Ectodermal cell (in vitro differentiated cells): ENCODE results near the gene EXD3.

Source experiments
- H3K27ac ChIP-seq: 2 replicates; pipeline ENCODE4 v1.7.0; 2013; ENCODE audit warnings: mild to moderate bottlenecking, low read depth, low read length; ENCODE audit not compliant: insufficient read depth, poor library complexity, severe bottlenecking
- H3K27me3 ChIP-seq: 2 replicates; pipeline ENCODE4 v1.7.0; 2013; ENCODE audit warnings: mild to moderate bottlenecking, low read length; ENCODE audit not compliant: insufficient read depth, control insufficient read depth, poor library complexity, severe bottlenecking
- H3K36me3 ChIP-seq: one replicate; pipeline ENCODE4 v1.7.0; 2013; ENCODE audit warnings: low read length; ENCODE audit not compliant: control insufficient read depth, insufficient read depth
- H3K4me1 ChIP-seq: one replicate; pipeline ENCODE4 v1.7.0; 2013; ENCODE audit warnings: low read length; ENCODE audit not compliant: control insufficient read depth, insufficient read depth
- H3K4me3 ChIP-seq: 2 replicates; pipeline ENCODE4 v1.7.0; 2013; ENCODE audit warnings: low read depth, low read length, control low read depth; ENCODE audit not compliant: insufficient read depth
- H3K9me3 ChIP-seq: 2 replicates; pipeline ENCODE4 v1.7.0; 2013; ENCODE audit warnings: mild to moderate bottlenecking, low read length, moderate library complexity; ENCODE audit not compliant: control insufficient read depth
- WGBS, 2 experiments: methylation state at CpG; one replicate each; pipeline ENCODE4 v1.1.7; 2013; ENCODE audit warnings: missing lambda C conversion rate in 2 of 2; 5-methylcytosine and 5-hydroxymethylcytosine counted together

Gene EXD3

GRCh38 chr9:137375321-137376058 lies 47.5 kb downstream of the EXD3 start:
- Histone ChIP-seq H3K36me3 (no peaks in the 10 kb centered on the region), H3K4me3 (no peak overlapping the region), H3K27ac (no peak overlapping the region), H3K27me3 (no peaks in the 10 kb centered on the region), H3K4me1 (peaks cover 16% of the 10 kb centered on the region), H3K9me3 (no peaks in the 10 kb centered on the region)
- WGBS, 2 experiments, result 95 to 96% methylated on average over 11 of the region's 11 CpGs

- H3K4me3 ChIP-seq, result no peak overlapping the region
- 95% methylated on average over 37 of the region's 37 CpGs for WGBS, 2 experiments
- H3K27me3 ChIP-seq, result no peaks in the 10 kb centered on the region
- H3K36me3 ChIP-seq, result no peaks in the 10 kb centered on the region
- peaks cover 28% of the 10 kb centered on the region for H3K4me1 ChIP-seq
- no peaks in the 10 kb centered on the region for H3K9me3 ChIP-seq
- H3K27ac ChIP-seq, result no peak overlapping the region
These were observed 48.7 kb downstream of the EXD3 start for GRCh38 chr9:137374131-137374845.

GRCh38 chr9:137373611-137373980 lies 49.4 kb downstream of the EXD3 start:
- H3K36me3 ChIP-seq, result no peaks in the 10 kb centered on the region
- WGBS, 2 experiments, result 78 to 84% methylated on average over 16 of the region's 16 CpGs
- H3K4me1 ChIP-seq, result peaks cover 34% of the 10 kb centered on the region
- no peaks in the 10 kb centered on the region for H3K27me3 ChIP-seq
- peak overlapping the region; percentile 31 for H3K27ac ChIP-seq
- no peaks in the 10 kb centered on the region for H3K9me3 ChIP-seq
- no peak overlapping the region for H3K4me3 ChIP-seq

- Histone ChIP-seq H3K4me1 (peaks cover 40% of the 10 kb centered on the region), H3K27ac (peak overlapping the region; percentile 61), H3K36me3 (no peaks in the 10 kb centered on the region), H3K27me3 (no peaks in the 10 kb centered on the region), H3K9me3 (no peaks in the 10 kb centered on the region), H3K4me3 (no peak overlapping the region)
- WGBS, 2 experiments, result 89 to 90% methylated on average over 37 of the region's 37 CpGs
These were observed 50.0 kb downstream of the EXD3 start for GRCh38 chr9:137372693-137373610.

- no peak overlapping the region for H3K27ac ChIP-seq
- H3K4me1 ChIP-seq, result peaks cover 43% of the 10 kb centered on the region
- no peaks in the 10 kb centered on the region for H3K36me3 ChIP-seq
- 96 to 97% methylated on average over 25 of the region's 25 CpGs for whole genome bisulfite sequencing, 2 experiments
- H3K9me3 ChIP-seq, result no peaks in the 10 kb centered on the region
- H3K27me3 ChIP-seq, result no peaks in the 10 kb centered on the region
- H3K4me3 ChIP-seq, result no peak overlapping the region
These were observed 50.9 kb downstream of the EXD3 start for GRCh38 chr9:137371946-137372651.

GRCh38 chr9:137371521-137371941 lies 51.4 kb downstream of the EXD3 start:
- peak overlapping the region; percentile 96 for H3K27ac ChIP-seq
- peaks cover 43% of the 10 kb centered on the region for H3K4me1 ChIP-seq
- H3K36me3 ChIP-seq, result no peaks in the 10 kb centered on the region
- H3K27me3 ChIP-seq, result no peaks in the 10 kb centered on the region
- H3K4me3 ChIP-seq, result no peak overlapping the region
- WGBS, 2 experiments, result 93 to 94% methylated on average over 16 of the region's 16 CpGs
- no peaks in the 10 kb centered on the region for H3K9me3 ChIP-seq

GRCh38 chr9:137370865-137371520 lies 52.0 kb downstream of the EXD3 start:
- peak overlapping the region; percentile 96 for H3K27ac ChIP-seq
- no peaks in the 10 kb centered on the region for H3K27me3 ChIP-seq
- H3K4me3 ChIP-seq, result no peak overlapping the region
- H3K9me3 ChIP-seq, result no peaks in the 10 kb centered on the region
- 43 to 45% methylated on average over 52 of the region's 52 CpGs for WGBS, 2 experiments
- H3K4me1 ChIP-seq, result peaks cover 43% of the 10 kb centered on the region
- no peaks in the 10 kb centered on the region for H3K36me3 ChIP-seq

- Histone ChIP-seq H3K4me3 (no peak overlapping the region), H3K9me3 (no peaks in the 10 kb centered on the region), H3K27ac (peak overlapping the region; percentile 96), H3K36me3 (no peaks in the 10 kb centered on the region), H3K27me3 (no peaks in the 10 kb centered on the region), H3K4me1 (peaks cover 43% of the 10 kb centered on the region)
- 83 to 86% methylated on average over 20 of the region's 20 CpGs for whole genome bisulfite sequencing, 2 experiments
These were observed 52.8 kb downstream of the EXD3 start for GRCh38 chr9:137369911-137370764.
